Mammary epithelial cell (primary cell): ENCODE measurements around the gene SPOCK2.

ENCODE experiments used
- CTCF ChIP-seq, 2 donors: IDR thresholded peaks in 1 of 2; conservative IDR thresholded peaks in 1 of 2; 2 replicates each; pipeline ENCODE4 v1.5.1; 2011 to 2012; ENCODE audit warnings: inconsistent platforms in 2 of 2, low read length in 2 of 2, mild to moderate bottlenecking in 2 of 2, control low read depth in 1 of 2, low read depth in 1 of 2; ENCODE audit not compliant: insufficient read depth in 1 of 2; ENCODE audit errors: extremely low read depth in 1 of 2
- EZH2 ChIP-seq: IDR thresholded peaks from 2 replicates; pipeline ENCODE4 v1.6.1; 2012; ENCODE audit warnings: low read length, inconsistent platforms, borderline replicate concordance

- TF ChIP-seq EZH2 (no peak), CTCF (conservative IDR thresholded peaks at IDR 0.05 in 1 of 2, IDR thresholded peaks at IDR 0.05 in 1 of 2; ENCODE audit: extremely low read depth in 1 of 2, insufficient read depth in 1 of 2, low read depth in 1 of 2, low read length in 2 of 2) (no peak)
Measured at GRCh38 chr10:72126872-72127232, 38.5 kb upstream of the SPOCK2 start.
